Panc1 (cell line): ENCODE data around the gene EHBP1L1. TPM values are rescaled to one million over a fixed set of nuclear protein-coding genes. Genes with fewer than 3 reads are reported as not detected.

Experiments used
- ATAC-seq: fragments of 200-7000 bp; cut with Tn5 transposase; 2 replicates; pipeline ENCODE4 v1.9.1; 2020; ENCODE audit warnings: mild to moderate bottlenecking, moderate library complexity
- BruUV-seq: library from RNA; stranded (reverse); fragments of 400-500 nt; replicated peaks from 2 replicates; lab custom pipeline; 2021; lab: Mats Ljungman, UMichigan
- CTCF ChIA-PET: fragments of 300-600 bp; sonication (Branson Sonifier 250); formaldehyde crosslinking; loops from one replicate; lab custom pipeline; 2022; ENCODE audit warnings: antibody characterized with exemption; lab: Charles Lee
- POLR2A ChIA-PET: fragments of 300-600 bp; sonication (Branson Sonifier 250); formaldehyde crosslinking; loops from one replicate; lab custom pipeline; 2022; ENCODE audit warnings: antibody characterized with exemption; lab: Charles Lee
- DNase-seq: peaks from one replicate; pipeline ENCODE4 v3.0.0-alpha.2; 2010; ENCODE audit warnings: low read depth, low spot score
- H3K27ac ChIP-seq: 2 replicates; pipeline ENCODE4 v1.5.1; 2011; ENCODE audit warnings: mild to moderate bottlenecking, low read length, inconsistent platforms
- H3K27me3 ChIP-seq: fragments of 200-500 bp; sonication (Bioruptor generic); 2 replicates; pipeline ENCODE4 v1.6.0; 2014; ENCODE audit warnings: low read length, inconsistent platforms; ENCODE audit not compliant: control insufficient read depth, insufficient read depth
- H3K36me3 ChIP-seq: fragments of 200-500 bp; sonication (Bioruptor generic); 2 replicates; pipeline ENCODE4 v1.5.1; 2014; ENCODE audit warnings: inconsistent platforms, mild to moderate bottlenecking, low read length, moderate library complexity; ENCODE audit not compliant: control insufficient read depth, insufficient read depth
- H3K4me1 ChIP-seq: 2 replicates; pipeline ENCODE4 v1.5.1; 2011; ENCODE audit warnings: inconsistent platforms, mild to moderate bottlenecking, low read length, moderate library complexity; ENCODE audit not compliant: control insufficient read depth, insufficient read depth
- H3K4me3 ChIP-seq, 2 experiments: 2 replicates each; pipeline ENCODE4 v1.5.1; 2011 to 2012; ENCODE audit warnings: low read depth in 2 of 2, low read length in 2 of 2, mild to moderate bottlenecking in 2 of 2, inconsistent platforms in 1 of 2, moderate library complexity in 1 of 2
- H3K9me3 ChIP-seq: fragments of 200-500 bp; sonication (Bioruptor generic); 2 replicates; pipeline ENCODE4 v1.5.1; 2014; ENCODE audit warnings: low read depth, mild to moderate bottlenecking, inconsistent platforms, low read length, moderate library complexity; ENCODE audit not compliant: control insufficient read depth, insufficient read depth
- POLR2AphosphoS5 ChIP-seq: IDR thresholded peaks from 2 replicates; pipeline ENCODE4 v1.6.1; 2012; ENCODE audit warnings: mild to moderate bottlenecking, low read depth, low read length, moderate library complexity
- SIN3A ChIP-seq: IDR thresholded peaks from 2 replicates; pipeline ENCODE4 v1.6.1; 2012; ENCODE audit warnings: low read depth, mild to moderate bottlenecking, low read length, moderate library complexity, borderline replicate concordance; ENCODE audit not compliant: insufficient read depth
- TCF7L2 ChIP-seq: IDR thresholded peaks from 2 replicates; pipeline ENCODE4 v1.6.1; 2011; ENCODE audit warnings: mild to moderate bottlenecking, low read depth, low read length, inconsistent platforms
- in situ Hi-C: cut with HindIII; loops from 2 replicates; pipeline ENCODE4 v1.10.0; 2016; ENCODE audit warnings: low sequenced_read_pairs, low pct_unique_long_range_greater_than_20kb
- intact Hi-C: fragments of 100-400 bp; cut with micrococcal nuclease; formaldehyde crosslinking; loops from one replicate; pipeline ENCODE4 v1.10.0; 2022; ENCODE audit not compliant: unreplicated experiment
- total RNA-seq: library from RNA; stranded (reverse); gene quantifications from one replicate; pipeline ENCODE4 v1.2.1, GENCODE V29; 2021; ENCODE audit not compliant: unreplicated experiment
- TF ChIP-seq, protein P1 (sequence below), 2 experiments: IDR thresholded peaks; 2 replicates each; pipeline ENCODE4 v1.6.1; 2011 to 2012; ENCODE audit warnings: low read depth in 2 of 2, control low read depth in 1 of 2, low read length in 1 of 2, mild to moderate bottlenecking in 1 of 2, moderate library complexity in 1 of 2; ENCODE audit not compliant: insufficient read depth in 1 of 2
- TF ChIP-seq, protein P2 (sequence below): fragments of 450-650 bp; IDR thresholded peaks from 2 replicates; pipeline ENCODE4 v1.5.1; 2017; ENCODE audit warnings: mild to moderate bottlenecking

EHBP1L1 gene
- total RNA-seq, 1 experiment from 2014 or later = 108 TPM

DNA sequence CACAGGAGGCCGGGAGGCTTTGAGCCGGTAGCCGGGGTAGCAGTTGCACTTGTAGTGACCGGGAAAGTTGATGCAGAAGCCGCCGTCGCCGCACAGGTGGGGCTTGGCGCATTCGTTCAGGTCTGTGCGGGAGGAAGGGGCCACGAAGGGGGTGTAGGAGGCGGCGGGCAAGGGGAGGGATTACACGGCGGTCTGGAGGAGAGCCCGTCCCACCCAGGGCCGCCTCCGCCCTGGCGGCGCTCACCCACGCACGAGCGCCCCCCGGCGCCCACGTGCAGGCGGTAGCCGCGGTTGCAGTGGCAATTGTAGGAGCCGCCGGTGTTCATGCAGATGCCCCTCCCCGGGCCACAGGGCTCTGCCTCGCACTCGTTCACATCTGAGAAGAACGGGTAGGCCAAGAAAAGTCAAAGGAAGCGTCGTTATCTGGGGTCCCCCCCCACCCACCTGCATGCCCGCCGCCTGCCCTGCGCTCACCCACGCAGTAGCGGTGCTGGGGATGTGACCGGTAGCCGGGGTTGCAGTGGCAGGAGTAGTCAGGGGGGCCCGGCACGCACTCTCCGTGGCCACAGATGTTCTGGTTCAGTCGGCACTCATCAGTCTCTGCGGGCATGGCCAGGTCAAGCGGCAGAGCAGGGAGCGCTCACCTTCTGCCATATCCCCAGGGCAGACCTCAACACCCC, 28.3 kb upstream of the EHBP1L1 start:
- POLR2A ChIA-PET = no interaction called here
- no peak for ATAC-seq
- intact Hi-C loops = no loop called here
- no peaks in the 10 kb centered on the region for H3K36me3 ChIP-seq
- TSS peak; percentile 55 for BruUV-seq
- no peaks in the 10 kb centered on the region for H3K9me3 ChIP-seq
- TF ChIP-seq, protein P1, sequence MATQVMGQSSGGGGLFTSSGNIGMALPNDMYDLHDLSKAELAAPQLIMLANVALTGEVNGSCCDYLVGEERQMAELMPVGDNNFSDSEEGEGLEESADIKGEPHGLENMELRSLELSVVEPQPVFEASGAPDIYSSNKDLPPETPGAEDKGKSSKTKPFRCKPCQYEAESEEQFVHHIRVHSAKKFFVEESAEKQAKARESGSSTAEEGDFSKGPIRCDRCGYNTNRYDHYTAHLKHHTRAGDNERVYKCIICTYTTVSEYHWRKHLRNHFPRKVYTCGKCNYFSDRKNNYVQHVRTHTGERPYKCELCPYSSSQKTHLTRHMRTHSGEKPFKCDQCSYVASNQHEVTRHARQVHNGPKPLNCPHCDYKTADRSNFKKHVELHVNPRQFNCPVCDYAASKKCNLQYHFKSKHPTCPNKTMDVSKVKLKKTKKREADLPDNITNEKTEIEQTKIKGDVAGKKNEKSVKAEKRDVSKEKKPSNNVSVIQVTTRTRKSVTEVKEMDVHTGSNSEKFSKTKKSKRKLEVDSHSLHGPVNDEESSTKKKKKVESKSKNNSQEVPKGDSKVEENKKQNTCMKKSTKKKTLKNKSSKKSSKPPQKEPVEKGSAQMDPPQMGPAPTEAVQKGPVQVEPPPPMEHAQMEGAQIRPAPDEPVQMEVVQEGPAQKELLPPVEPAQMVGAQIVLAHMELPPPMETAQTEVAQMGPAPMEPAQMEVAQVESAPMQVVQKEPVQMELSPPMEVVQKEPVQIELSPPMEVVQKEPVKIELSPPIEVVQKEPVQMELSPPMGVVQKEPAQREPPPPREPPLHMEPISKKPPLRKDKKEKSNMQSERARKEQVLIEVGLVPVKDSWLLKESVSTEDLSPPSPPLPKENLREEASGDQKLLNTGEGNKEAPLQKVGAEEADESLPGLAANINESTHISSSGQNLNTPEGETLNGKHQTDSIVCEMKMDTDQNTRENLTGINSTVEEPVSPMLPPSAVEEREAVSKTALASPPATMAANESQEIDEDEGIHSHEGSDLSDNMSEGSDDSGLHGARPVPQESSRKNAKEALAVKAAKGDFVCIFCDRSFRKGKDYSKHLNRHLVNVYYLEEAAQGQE (IDR thresholded peaks at IDR 0.05; ENCODE audit: insufficient read depth in 1 of 2, low read depth in 2 of 2, low read length in 1 of 2) = no peak
- TF ChIP-seq TCF7L2 (no peak), SIN3A (no peak), POLR2AphosphoS5 (no peak)
- TF ChIP-seq, protein P2, sequence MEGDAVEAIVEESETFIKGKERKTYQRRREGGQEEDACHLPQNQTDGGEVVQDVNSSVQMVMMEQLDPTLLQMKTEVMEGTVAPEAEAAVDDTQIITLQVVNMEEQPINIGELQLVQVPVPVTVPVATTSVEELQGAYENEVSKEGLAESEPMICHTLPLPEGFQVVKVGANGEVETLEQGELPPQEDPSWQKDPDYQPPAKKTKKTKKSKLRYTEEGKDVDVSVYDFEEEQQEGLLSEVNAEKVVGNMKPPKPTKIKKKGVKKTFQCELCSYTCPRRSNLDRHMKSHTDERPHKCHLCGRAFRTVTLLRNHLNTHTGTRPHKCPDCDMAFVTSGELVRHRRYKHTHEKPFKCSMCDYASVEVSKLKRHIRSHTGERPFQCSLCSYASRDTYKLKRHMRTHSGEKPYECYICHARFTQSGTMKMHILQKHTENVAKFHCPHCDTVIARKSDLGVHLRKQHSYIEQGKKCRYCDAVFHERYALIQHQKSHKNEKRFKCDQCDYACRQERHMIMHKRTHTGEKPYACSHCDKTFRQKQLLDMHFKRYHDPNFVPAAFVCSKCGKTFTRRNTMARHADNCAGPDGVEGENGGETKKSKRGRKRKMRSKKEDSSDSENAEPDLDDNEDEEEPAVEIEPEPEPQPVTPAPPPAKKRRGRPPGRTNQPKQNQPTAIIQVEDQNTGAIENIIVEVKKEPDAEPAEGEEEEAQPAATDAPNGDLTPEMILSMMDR = no peak
- no peaks in the 10 kb centered on the region for H3K27me3 ChIP-seq
- in situ Hi-C loops = no loop called here
- peaks cover 13% of the 10 kb centered on the region; the same call in 1 of the 2 replicates for H3K4me1 ChIP-seq
- DNase-seq = no peak
- no peak overlapping the region for H3K4me3 ChIP-seq
- CTCF ChIA-PET = no interaction called here
- no peak overlapping the region for H3K27ac ChIP-seq

GRCh38 chr11:65548395-65548794, 27.5 kb upstream of the EHBP1L1 start:
- DNase-seq = no peak
- Histone ChIP-seq H3K36me3 (no peaks in the 10 kb centered on the region), H3K27me3 (no peaks in the 10 kb centered on the region), H3K4me1 (peaks cover 15% of the 10 kb centered on the region), H3K4me3 (no peak overlapping the region), H3K9me3 (no peaks in the 10 kb centered on the region), H3K27ac (no peak overlapping the region)
- CTCF ChIA-PET = no interaction called here
- intact Hi-C loops = no loop called here
- POLR2A ChIA-PET = interaction anchor here (0.6 kb wide), 1 partner anchor 49 kb away, joined by 3 read pairs; no protein-coding TSS in a partner anchor
- no TSS peak for BruUV-seq
- no peak for ATAC-seq
- TF ChIP-seq, protein P2 = no peak
- TF ChIP-seq SIN3A (no peak), TCF7L2 (no peak), POLR2AphosphoS5 (no peak)
- TF ChIP-seq, protein P1 (IDR thresholded peaks at IDR 0.05; ENCODE audit: insufficient read depth in 1 of 2, low read depth in 2 of 2, low read length in 1 of 2) = no peak
- in situ Hi-C loops = no loop called here
